Measurements from ENCODE around the gene EZH1.
A peak's percentile ranks its signal among the peaks of the same experiment; 100 is the strongest.
"Not testable (repeated sequence)": the region's sequence is repeated elsewhere in the genome, so short reads cannot be mapped to it uniquely, and the experiment has no call there.

Gene EZH1

DNA sequence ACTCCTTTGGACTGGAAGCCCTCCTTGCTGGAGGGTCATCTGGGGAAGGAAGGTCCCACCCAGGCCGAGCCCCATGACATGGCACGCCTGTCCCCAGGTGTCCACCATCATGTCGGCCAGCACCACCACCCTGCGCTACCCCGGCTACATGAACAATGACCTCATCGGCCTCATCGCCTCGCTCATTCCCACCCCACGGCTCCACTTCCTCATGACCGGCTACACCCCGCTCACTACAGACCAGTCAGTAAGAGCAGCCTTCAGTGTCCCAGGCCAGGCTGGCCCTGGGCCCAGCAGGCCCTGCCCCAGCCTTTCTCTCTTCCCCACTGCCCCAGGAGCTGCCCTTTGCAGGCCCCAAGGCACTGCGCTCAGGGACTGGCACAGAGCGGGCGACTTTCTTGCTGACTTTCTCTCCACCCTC is 79.2 kb downstream of the EZH1 start:
- DNase-seq = no peak

DNA sequence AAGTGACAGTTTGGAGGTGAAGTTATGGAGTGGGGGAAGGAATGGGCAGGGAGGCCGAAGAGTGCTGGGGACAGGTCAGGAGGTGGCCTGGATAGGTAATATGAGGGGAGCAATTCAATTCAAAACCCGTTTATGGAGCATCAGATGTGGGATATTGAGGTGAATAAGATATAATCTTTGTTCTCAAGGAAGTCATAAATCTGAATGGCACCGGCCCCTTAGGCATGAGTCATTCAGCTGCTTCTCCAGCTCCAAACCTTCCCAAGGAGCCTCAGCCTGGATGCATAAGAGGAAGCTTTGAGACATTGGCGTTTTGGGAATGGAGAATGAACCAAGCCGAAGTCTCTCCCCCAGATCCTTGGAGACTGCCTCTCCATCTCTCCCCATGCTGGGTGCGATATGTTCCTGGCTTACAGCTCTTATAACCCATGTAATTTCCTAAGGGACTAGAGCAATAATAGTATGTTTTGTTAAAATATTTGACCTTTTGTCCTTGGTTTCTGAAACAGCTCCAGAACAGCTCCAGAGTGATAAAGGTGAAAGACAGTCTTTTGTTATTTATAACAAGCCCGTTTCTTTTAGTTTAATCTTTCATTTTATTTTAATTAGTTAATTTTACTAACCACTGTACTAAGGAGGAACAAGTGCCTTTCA is 84.0 kb downstream of the EZH1 start:
- no peak for DNase-seq

DNA sequence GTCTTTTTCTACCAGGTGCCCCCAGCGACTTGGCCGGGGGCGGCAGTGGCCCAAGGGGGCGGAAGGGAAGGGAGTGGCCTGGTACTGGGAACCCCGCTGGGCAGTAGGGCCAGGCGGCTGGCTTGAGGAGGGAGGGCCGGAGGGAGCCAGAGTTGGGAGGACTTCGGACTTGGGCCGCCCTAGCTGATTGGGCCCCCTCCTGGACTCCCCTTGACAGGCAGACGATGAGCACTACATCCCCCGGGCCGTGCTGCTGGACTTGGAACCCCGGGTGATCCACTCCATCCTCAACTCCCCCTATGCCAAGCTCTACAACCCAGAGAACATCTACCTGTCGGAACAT is 84.9 kb downstream of the EZH1 start:
- DNase-seq = not testable (repeated sequence)

DNA sequence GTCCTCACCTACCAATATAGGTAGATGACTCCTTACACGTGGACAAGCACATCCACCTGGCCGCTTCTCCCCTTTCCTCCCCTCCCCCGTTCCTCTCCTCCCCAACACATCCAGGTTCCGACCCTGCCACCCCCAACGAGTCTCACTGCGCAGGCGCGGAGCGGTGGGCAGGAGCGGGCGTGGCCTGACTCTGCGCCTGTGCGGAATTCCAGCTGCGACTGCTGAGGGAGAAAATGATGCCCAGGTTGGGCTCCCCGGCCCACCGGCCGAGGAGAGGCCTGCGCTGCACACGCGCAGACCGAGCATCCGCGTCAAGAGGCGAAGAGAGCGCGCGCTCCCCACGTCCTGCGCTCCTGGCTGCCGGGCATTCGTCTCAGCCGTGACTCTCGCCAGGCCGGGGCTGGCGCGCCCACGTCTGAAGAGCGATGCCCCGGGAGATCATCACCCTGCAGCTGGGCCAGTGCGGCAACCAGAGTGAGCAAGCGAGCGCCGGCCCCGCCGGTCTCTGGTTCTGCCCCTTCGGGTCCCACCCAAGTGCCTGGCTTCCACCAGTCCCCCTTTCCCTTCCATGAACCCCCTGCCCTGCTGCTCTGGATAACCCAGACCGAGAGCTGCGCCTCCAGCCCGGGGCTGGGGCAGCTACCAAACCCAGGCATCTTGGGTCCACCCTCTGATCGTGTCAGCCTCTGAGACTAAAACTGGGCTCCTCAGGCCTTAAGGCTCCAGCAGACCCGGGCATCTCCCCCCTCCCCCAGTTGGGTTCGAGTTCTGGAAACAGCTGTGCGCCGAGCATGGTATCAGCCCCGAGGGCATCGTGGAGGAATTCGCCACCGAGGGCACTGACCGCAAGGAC is 85.5 kb downstream of the EZH1 start, which contains the start of gene TUBG2:
TSS of gene TUBG2 (plus strand) at position 206 of the 853 bp plus-strand sequence. CDS start at position 426, 220 bp downstream.
- peak; percentile 92 for DNase-seq

DNA sequence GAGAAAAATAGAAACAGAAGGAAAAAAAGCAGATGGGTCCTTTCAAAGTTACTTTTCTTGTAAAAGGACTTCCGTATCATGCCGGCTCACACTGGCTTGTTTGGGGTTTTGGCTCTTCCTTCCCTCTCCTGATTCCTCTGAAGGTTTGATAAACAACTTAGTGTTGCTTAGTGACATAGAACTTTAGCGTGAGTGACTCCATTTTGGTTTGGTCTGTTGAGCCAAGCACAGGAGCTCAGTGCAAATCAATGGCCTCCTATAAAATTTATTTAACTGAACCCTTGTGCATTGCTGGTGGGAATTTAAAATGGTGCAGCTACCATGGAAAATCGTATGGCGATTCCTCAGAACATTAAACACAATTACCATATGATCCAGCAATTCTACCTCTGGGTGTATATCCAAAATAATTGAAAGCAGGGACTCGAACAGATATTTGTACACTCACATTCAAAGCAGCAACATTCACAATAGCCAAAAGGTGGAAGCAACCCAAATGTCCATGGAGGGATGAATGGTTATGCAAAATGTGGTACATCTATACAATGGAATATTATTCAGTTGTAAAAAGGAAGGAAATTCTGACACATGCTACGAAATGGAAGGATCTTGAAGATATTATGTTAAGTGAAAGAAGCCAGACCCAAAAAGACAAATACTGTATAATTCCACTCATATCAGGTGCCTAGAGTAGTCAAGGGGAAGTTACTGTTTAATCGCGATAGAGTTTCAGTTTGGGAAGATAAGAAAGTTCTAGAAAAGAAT is 86.8 kb downstream of the EZH1 start:
- no peak for DNase-seq

DNA sequence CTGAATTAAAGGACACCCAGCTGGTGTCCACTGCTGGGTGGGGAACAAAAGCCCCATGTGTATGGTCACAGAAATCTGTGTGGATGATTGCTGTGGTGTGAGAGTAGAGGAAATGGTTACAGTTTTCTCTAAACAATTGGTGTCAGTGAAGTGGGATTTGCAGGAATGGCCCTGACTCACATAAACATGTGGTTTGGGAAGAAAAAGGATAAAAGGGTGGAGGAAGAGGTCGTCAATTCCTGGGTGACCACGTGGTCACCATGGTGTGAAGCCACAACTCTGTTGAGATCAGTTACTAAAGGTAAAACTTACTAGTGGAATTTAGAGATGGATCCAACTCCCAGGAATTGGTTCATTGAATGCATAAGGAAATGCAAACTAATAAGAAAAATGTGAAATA is 89.3 kb downstream of the EZH1 start:
- DNase-seq = no peak

DNA sequence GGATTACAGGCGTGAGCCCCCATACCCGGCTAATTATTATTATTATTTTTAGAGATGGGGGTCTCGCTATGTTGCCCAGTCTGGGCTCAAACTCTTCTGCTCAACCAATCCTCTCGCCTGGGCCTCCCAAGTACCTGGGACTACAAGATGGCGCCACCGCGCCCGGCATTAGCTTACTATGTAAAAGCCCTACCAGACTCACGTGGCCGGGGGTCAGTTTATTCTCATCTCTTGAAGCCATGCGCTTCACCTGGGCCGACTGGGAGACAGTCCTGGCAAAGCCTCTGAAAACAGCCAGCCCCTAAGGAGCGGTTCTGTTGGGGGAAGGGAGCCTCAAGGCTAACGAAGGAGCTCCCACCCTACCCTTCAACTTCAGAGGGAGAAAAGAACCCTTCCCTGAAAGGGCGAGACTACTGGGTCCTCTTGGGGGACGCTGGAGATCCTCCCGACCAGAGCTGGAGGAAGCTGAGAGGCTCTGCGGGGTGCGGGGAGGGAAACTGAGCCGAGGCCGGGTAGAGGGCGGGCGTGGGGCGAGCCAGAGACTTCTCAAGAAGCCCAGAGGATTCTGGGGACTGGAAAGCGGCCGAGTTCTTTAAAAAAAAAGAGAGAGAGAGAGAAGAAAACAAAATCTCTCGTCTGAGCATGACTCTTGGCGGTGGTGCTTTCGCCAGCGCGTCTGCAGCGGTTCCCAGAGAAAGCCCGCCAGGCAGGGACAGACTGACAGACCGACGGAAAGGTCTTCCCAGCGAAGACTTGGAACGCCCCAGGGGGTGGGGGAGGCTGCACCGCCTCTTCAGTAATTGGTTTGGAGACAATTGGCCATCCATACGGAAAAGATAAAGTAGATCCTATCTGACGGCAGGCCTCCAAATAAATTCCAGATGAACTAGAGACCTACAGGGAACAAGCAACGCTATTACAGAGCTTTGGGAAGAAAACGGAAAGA is 91.4 kb downstream of the EZH1 start:
- DNase-seq = no peak

DNA sequence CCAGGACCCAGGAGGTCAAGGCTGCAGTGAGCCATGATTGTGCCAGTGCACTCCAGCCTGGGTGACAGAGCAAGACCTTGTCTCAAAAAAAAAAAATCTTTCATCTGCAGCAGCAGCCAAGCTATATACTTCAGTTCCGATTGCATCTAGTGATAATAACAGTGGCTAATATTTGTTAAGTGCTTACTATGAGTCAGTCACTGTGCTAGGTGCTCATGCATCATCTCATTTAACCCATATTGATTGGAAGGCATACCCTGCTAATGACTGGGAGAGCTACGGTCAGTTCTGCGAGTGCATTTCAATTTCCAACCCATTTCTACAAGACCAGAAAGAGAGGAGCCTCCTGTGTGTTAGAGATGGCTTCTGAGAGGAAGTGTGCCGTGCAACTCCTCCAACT is 93.4 kb downstream of the EZH1 start:
- no peak for DNase-seq

Measured in NCI-H2107 (cell line).